Colonic mucosa (tissue), 4 donors: ENCODE results near the gene CERS6. TPM values are rescaled to one million over a fixed set of nuclear protein-coding genes. Genes with fewer than 3 reads are reported as not detected.

Source experiments
- DNase-seq: peaks from one replicate; pipeline ENCODE4 v3.0.0-alpha.2; 2020
- H3K27ac ChIP-seq: fragments of 200-600 bp; one replicate; pipeline ENCODE4 v1.8.0; 2021
- H3K27me3 ChIP-seq: fragments of 200-600 bp; one replicate; pipeline ENCODE4 v1.8.0; 2021
- H3K36me3 ChIP-seq: fragments of 200-600 bp; one replicate; pipeline ENCODE4 v1.8.0; 2021
- H3K4me1 ChIP-seq: fragments of 200-600 bp; one replicate; pipeline ENCODE4 v1.8.0; 2021; ENCODE audit warnings: mild to moderate bottlenecking
- H3K4me3 ChIP-seq: fragments of 200-600 bp; one replicate; pipeline ENCODE4 v1.8.0; 2021
- H3K9ac ChIP-seq, 2 donors: one replicate each; pipeline ENCODE4 v1.7.0; 2013; ENCODE audit warnings: control low read depth in 2 of 2, low read depth in 2 of 2, low read length in 2 of 2
- H3K9me3 ChIP-seq: fragments of 200-600 bp; one replicate; pipeline ENCODE4 v1.8.0; 2021
- CTCF ChIP-seq: fragments of 200-600 bp; IDR thresholded peaks from one replicate; pipeline ENCODE4 v1.8.0; 2022; ENCODE audit warnings: antibody characterized with exemption, mild to moderate bottlenecking
- intact Hi-C: fragments of 100-400 bp; cut with DNase I; formaldehyde crosslinking; loops from one replicate; pipeline ENCODE4 v1.14.1; 2022
- total RNA-seq, 2 donors: library from RNA; stranded (reverse); fragmentation: NEBNext Ultra II Directional in 1 of 2; extraction: Animal tissue kit (Norgen Biotek cat#: 25700) in 1 of 2; gene quantifications; one replicate each; pipeline ENCODE4 v1.2.1, GENCODE V29; 2021
- donor health status: healthy.
- donor health status: DM: no; HTN: no; CAD: no.
- donor health status: DM: no; HTN: no; CAD: no.

The CERS6 gene
- total RNA-seq, 2 donors from 2014 or later = 56.7 to 75.9 TPM

- no peaks in the 10 kb centered on the region for H3K4me1 ChIP-seq
- H3K9me3 ChIP-seq = no peaks in the 10 kb centered on the region
- no peak overlapping the region for H3K27ac ChIP-seq
- no peaks in the 10 kb centered on the region for H3K36me3 ChIP-seq
- H3K9ac ChIP-seq = no peak overlapping the region
- H3K4me3 ChIP-seq = no peak overlapping the region
- TF ChIP-seq CTCF = no peak
- H3K27me3 ChIP-seq = no peaks in the 10 kb centered on the region
- no peak for DNase-seq
- intact Hi-C loops = no loop called here
Observed at GRCh38 chr2:168726375-168726774, 270.3 kb downstream of the CERS6 start.

- intact Hi-C loops = no loop called here
- Histone ChIP-seq H3K4me1 (no peaks in the 10 kb centered on the region), H3K9me3 (no peaks in the 10 kb centered on the region), H3K27ac (no peak overlapping the region), H3K9ac (no peak overlapping the region), H3K27me3 (no peaks in the 10 kb centered on the region), H3K4me3 (no peak overlapping the region), H3K36me3 (no peaks in the 10 kb centered on the region)
- DNase-seq = no peak
- TF ChIP-seq CTCF = no peak
Observed at GRCh38 chr2:168727904-168728470, 271.9 kb downstream of the CERS6 start.

GRCh38 chr2:168729455-168729854 is 273.4 kb downstream of the CERS6 start:
- no peak for TF ChIP-seq CTCF
- intact Hi-C loops = no loop called here
- no peaks in the 10 kb centered on the region for H3K9me3 ChIP-seq
- H3K4me1 ChIP-seq = no peaks in the 10 kb centered on the region
- no peak for DNase-seq
- H3K27me3 ChIP-seq = no peaks in the 10 kb centered on the region
- no peak overlapping the region for H3K27ac ChIP-seq
- H3K9ac ChIP-seq = no peak overlapping the region
- H3K36me3 ChIP-seq = no peaks in the 10 kb centered on the region
- no peak overlapping the region for H3K4me3 ChIP-seq

- no peak for DNase-seq
- Histone ChIP-seq H3K27ac (no peak overlapping the region), H3K9me3 (no peaks in the 10 kb centered on the region), H3K4me3 (no peak overlapping the region), H3K4me1 (no peaks in the 10 kb centered on the region), H3K9ac (no peak overlapping the region), H3K36me3 (no peaks in the 10 kb centered on the region), H3K27me3 (no peaks in the 10 kb centered on the region)
- TF ChIP-seq CTCF = no peak
- intact Hi-C loops = no loop called here
Observed at GRCh38 chr2:168730344-168730743, 274.3 kb downstream of the CERS6 start.

GRCh38 chr2:168731002-168731401 is 274.9 kb downstream of the CERS6 start:
- no peak overlapping the region for H3K4me3 ChIP-seq
- H3K9ac ChIP-seq = no peak overlapping the region
- H3K27ac ChIP-seq = no peak overlapping the region
- no peak for TF ChIP-seq CTCF
- H3K36me3 ChIP-seq = no peaks in the 10 kb centered on the region
- DNase-seq = no peak
- no peaks in the 10 kb centered on the region for H3K4me1 ChIP-seq
- H3K9me3 ChIP-seq = no peaks in the 10 kb centered on the region
- H3K27me3 ChIP-seq = no peaks in the 10 kb centered on the region
- intact Hi-C loops = no loop called here
